Loucy (cell line): Measurements from ENCODE around the gene ZFPM1.

Experiments
- CTCF ChIP-seq: fragments of 200-600 bp; sonication (generic); conservative IDR thresholded peaks from 2 replicates; pipeline ENCODE4 v1.5.1; 2014; ENCODE audit warnings: mild to moderate bottlenecking, antibody characterized with exemption, low read length
- EZH2phosphoT487 ChIP-seq: fragments of 200-600 bp; IDR thresholded peaks from 2 replicates; pipeline ENCODE4 v1.6.1; 2018; ENCODE audit warnings: antibody characterized with exemption, mild to moderate bottlenecking, moderate library complexity, borderline replicate concordance

- TF ChIP-seq CTCF (no peak), EZH2phosphoT487 (no peak)
Measured at GRCh38 chr16:88576307-88576706, 123.2 kb downstream of the ZFPM1 start.
